ENCODE results near the gene RNF126.
"Not testable (repeated sequence)": the region's sequence is repeated elsewhere in the genome, so short reads cannot be mapped to it uniquely, and the experiment has no call there.

- TF ChIP-seq, protein P1, sequence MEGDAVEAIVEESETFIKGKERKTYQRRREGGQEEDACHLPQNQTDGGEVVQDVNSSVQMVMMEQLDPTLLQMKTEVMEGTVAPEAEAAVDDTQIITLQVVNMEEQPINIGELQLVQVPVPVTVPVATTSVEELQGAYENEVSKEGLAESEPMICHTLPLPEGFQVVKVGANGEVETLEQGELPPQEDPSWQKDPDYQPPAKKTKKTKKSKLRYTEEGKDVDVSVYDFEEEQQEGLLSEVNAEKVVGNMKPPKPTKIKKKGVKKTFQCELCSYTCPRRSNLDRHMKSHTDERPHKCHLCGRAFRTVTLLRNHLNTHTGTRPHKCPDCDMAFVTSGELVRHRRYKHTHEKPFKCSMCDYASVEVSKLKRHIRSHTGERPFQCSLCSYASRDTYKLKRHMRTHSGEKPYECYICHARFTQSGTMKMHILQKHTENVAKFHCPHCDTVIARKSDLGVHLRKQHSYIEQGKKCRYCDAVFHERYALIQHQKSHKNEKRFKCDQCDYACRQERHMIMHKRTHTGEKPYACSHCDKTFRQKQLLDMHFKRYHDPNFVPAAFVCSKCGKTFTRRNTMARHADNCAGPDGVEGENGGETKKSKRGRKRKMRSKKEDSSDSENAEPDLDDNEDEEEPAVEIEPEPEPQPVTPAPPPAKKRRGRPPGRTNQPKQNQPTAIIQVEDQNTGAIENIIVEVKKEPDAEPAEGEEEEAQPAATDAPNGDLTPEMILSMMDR (IDR thresholded peaks at IDR 0.05; ENCODE audit: low read depth, low read length, poor library complexity, severe bottlenecking), result peak; percentile 85
- not testable (repeated sequence) for TF ChIP-seq EZH2phosphoT487 (IDR thresholded peaks at IDR 0.05; ENCODE audit: borderline replicate concordance, low read length)
These were observed 57.7 kb downstream of the RNF126 start for GRCh38 chr19:605061-605971.

Data from DOHH2 (cell line).